HepG2 (cell line): ENCODE data around the gene IMPDH2. TPM values are rescaled to one million over a fixed set of nuclear protein-coding genes. Genes with fewer than 3 reads are reported as not detected.
A peak's percentile ranks its signal among the peaks of the same experiment; 100 is the strongest.

Source experiments
- DPF2 ChIP-seq: sonication (generic); formaldehyde crosslinking; IDR thresholded peaks from 2 replicates; pipeline ENCODE4 v1.4.0; 2020; ENCODE audit warnings: mild to moderate bottlenecking, low read depth, missing genetic modification reagents, borderline replicate concordance
- ERF ChIP-seq: IDR thresholded peaks from 2 replicates; pipeline ENCODE4 v1.6.1; 2018; ENCODE audit warnings: missing biosample characterization, missing genetic modification reagents
- HMGXB3 ChIP-seq: sonication (generic); formaldehyde crosslinking; IDR thresholded peaks from 2 replicates; pipeline ENCODE4 v1.4.0; 2020; ENCODE audit warnings: missing genetic modification reagents, borderline replicate concordance
- KAT7 ChIP-seq: IDR thresholded peaks from 2 replicates; pipeline ENCODE4 v1.6.1; 2018; ENCODE audit warnings: borderline replicate concordance, missing compliant biosample characterization
- KLF13 ChIP-seq: sonication (generic); formaldehyde crosslinking; IDR thresholded peaks from 2 replicates; pipeline ENCODE4 v1.4.0; 2020; ENCODE audit warnings: mild to moderate bottlenecking, missing genetic modification reagents
- MED8 ChIP-seq: sonication (generic); formaldehyde crosslinking; IDR thresholded peaks from 2 replicates; pipeline ENCODE4 v1.8.1; 2023; ENCODE audit warnings: mild to moderate bottlenecking, missing genetic modification reagents; ENCODE audit not compliant: insufficient replicate concordance
- PLRG1 ChIP-seq: fragments of 450-650 bp; conservative IDR thresholded peaks from 2 replicates; pipeline ENCODE4 v1.6.1; 2016
- SMAD9 ChIP-seq: sonication (generic); formaldehyde crosslinking; IDR thresholded peaks from 2 replicates; pipeline ENCODE4 v1.5.1; 2020; ENCODE audit warnings: mild to moderate bottlenecking, missing genetic modification reagents
- SMARCC2 ChIP-seq: fragments of 450-650 bp; IDR thresholded peaks from 2 replicates; pipeline ENCODE4 v1.6.1; 2017; ENCODE audit warnings: antibody characterized with exemption, mild to moderate bottlenecking
- STAT5B ChIP-seq: sonication (generic); formaldehyde crosslinking; IDR thresholded peaks from 2 replicates; pipeline ENCODE4 v1.4.0; 2020; ENCODE audit warnings: missing genetic modification reagents
- TARDBP ChIP-seq: sonication (generic); formaldehyde crosslinking; IDR thresholded peaks from 2 replicates; pipeline ENCODE4 v1.8.0; 2022; ENCODE audit warnings: mild to moderate bottlenecking, missing genetic modification reagents
- ZBTB1 ChIP-seq: sonication (generic); formaldehyde crosslinking; IDR thresholded peaks from 2 replicates; pipeline ENCODE4 v1.4.0; 2020; ENCODE audit warnings: missing genetic modification reagents, borderline replicate concordance
- ZFP37 ChIP-seq: sonication (generic); formaldehyde crosslinking; IDR thresholded peaks from 2 replicates; pipeline ENCODE4 v1.4.0; 2020; ENCODE audit warnings: missing genetic modification reagents, borderline replicate concordance
- ZFYVE20 ChIP-seq: sonication (generic); formaldehyde crosslinking; IDR thresholded peaks from 2 replicates; pipeline ENCODE4 v1.8.0; 2023; ENCODE audit warnings: low read depth, mild to moderate bottlenecking, moderate library complexity, missing genetic modification reagents, borderline replicate concordance
- ZNF256 ChIP-seq: sonication (generic); formaldehyde crosslinking; conservative IDR thresholded peaks from 2 replicates; pipeline ENCODE4 v1.4.0; 2020; ENCODE audit warnings: missing genetic modification reagents
- ZNF431 ChIP-seq: sonication (generic); formaldehyde crosslinking; IDR thresholded peaks from 2 replicates; pipeline ENCODE4 v1.9.0; 2022; ENCODE audit warnings: missing genetic modification reagents, low read depth, mild to moderate bottlenecking, borderline replicate concordance
- ZNF501 ChIP-seq: sonication (generic); formaldehyde crosslinking; IDR thresholded peaks from 2 replicates; pipeline ENCODE4 v1.5.1; 2020; ENCODE audit warnings: mild to moderate bottlenecking, moderate library complexity, missing genetic modification reagents
- ZNF510 ChIP-seq: sonication (generic); formaldehyde crosslinking; IDR thresholded peaks from 2 replicates; pipeline ENCODE4 v1.4.0; 2020; ENCODE audit warnings: low read depth, mild to moderate bottlenecking, missing genetic modification reagents
- ZNF614 ChIP-seq: IDR thresholded peaks from 2 replicates; pipeline ENCODE4 v1.6.1; 2018; ENCODE audit warnings: missing biosample characterization, missing genetic modification reagents, inconsistent platforms, borderline replicate concordance
- ZNF703 ChIP-seq: sonication (generic); formaldehyde crosslinking; IDR thresholded peaks from 2 replicates; pipeline ENCODE4 v1.5.1; 2020; ENCODE audit warnings: missing genetic modification reagents, mild to moderate bottlenecking, moderate library complexity, borderline replicate concordance
- polyA plus RNA-seq, 8 experiments: library from polyadenylated mRNA; depleted of rRNA in 3 of 8; stranded (reverse) in 7 of 8; unstranded in 1 of 8; fragments of >200 nt; fragmentation: Illumina TruSeq in 4 of 8; extraction: Trizol in 4 of 8; gene quantifications; 2 replicates each; pipeline versions ENCODE4 v1.2.1 to v1.2.3, GENCODE V29; 2011 to 2016; ENCODE audit warnings: low read depth in 4 of 8, missing spikeins in 1 of 8, mixed read lengths in 1 of 8; ENCODE audit not compliant: insufficient read depth in 1 of 8
- total RNA-seq, 5 experiments: library from RNA; depleted of rRNA; stranded (reverse); fragments of >200 nt; fragmentation: Illumina TruSeq; extraction: Trizol; gene quantifications; 2 replicates each; pipeline ENCODE4 v1.2.3, GENCODE V29; 2016; ENCODE audit warnings: low read depth in 1 of 5
- TF ChIP-seq, protein P1 (sequence below): IDR thresholded peaks from 2 replicates; pipeline ENCODE4 v1.6.1; 2016; ENCODE audit warnings: missing biosample characterization, missing genetic modification reagents, low read depth
- TF ChIP-seq, protein P2 (sequence below): sonication (generic); formaldehyde crosslinking; IDR thresholded peaks from 2 replicates; pipeline ENCODE4 v1.9.0; 2022; ENCODE audit warnings: low read depth, missing genetic modification reagents

IMPDH2 gene
- total and polyA plus RNA-seq, 2 of the 13 experiments (the other 11 are each of a cell fraction or from before 2014, with no cell fraction given), result 248 to 260 TPM

DNA sequence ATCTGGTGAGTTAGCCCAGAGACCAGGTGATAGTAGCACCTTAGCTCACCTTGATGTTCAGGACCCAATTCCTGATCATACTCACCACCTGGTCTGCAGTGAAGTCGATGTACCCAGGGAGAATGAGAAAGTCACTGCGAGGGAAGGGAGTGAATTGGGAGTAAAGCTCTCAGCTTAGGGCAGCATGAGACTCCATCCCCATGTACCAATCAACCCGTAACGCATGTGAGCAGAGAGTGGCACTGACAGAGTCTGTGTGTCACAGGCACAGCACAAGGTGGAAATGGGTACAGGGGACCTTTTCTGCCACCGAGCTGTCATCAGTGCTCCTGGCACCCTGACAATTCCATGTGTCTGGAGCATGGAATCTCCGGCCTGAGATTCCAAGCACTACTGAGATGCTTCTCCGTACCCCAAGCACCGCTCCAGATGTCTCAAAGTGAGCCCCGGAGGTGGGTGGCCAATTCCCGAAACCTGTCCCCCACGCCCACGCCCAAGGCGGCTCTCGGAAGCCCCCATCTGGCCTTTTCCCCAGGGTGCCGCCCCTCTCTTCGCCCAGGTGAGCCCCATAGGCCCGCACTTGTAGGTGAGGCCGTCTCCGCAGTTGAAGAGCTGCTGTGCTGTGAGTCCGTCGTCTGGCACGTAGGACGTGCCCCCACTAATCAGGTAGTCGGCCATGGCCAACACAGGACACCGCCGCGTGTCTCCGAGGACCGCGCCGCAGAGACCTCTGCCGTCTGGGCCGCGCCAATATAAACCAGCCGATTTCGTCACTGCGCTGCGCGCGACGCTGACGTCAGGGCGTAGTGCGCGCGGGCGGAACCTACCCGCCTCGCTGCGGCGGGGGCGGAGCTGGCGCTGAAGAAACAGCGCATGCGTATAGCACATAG, at the start of gene IMPDH2 (continued):
- peak; percentile 86 for TF ChIP-seq ZNF501 (CRISPR knock-in tag)
- peak; percentile 95; the same call in 1 of the 2 replicates for TF ChIP-seq ZNF256 (CRISPR knock-in tag)
- TF ChIP-seq, protein P1, sequence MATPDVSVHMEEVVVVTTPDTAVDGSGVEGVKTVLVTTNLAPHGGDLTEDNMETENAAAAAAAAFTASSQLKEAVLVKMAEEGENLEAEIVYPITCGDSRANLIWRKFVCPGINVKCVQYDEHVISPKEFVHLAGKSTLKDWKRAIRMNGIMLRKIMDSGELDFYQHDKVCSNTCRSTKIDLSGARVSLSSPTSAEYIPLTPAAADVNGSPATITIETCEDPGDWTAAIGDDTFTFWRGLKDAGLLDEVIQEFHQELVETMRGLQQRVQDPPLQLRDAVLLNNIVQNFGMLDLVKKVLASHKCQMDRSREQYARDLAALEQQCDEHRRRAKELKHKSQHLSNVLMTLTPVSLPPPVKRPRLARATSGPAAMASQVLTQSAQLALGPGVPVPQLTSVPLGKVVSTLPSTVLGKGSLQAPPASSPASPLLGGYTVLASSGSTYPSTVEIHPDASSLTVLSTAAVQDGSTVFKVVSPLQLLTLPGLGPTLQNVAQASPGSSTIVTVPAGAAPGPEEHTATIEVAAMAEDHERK (CRISPR knock-in tag), result peak; percentile 99
- TF ChIP-seq STAT5B, result 0 out of 2 replicates have a peak, but pooled peaks have one; percentile 58
- no peak for TF ChIP-seq ZNF703 (CRISPR knock-in tag)
- peak; percentile 96 for TF ChIP-seq ERF (CRISPR knock-in tag)
- TF ChIP-seq ZNF614 (CRISPR knock-in tag), result peak; percentile 84
- peak; percentile 81 for TF ChIP-seq TARDBP
- TF ChIP-seq KAT7, result peak; percentile 81; the same call in 1 of the 2 replicates
- peak; percentile 93 for TF ChIP-seq ZFP37
- TF ChIP-seq MED8 (CRISPR knock-in tag), result peak; percentile 65
- TF ChIP-seq ZNF510, result peak; percentile 90; the same call in 1 of the 2 replicates
- TF ChIP-seq SMAD9 (CRISPR knock-in tag), result no peak
- TF ChIP-seq PLRG1, result no peak
- no peak for TF ChIP-seq SMARCC2
- TF ChIP-seq ZNF431 (CRISPR knock-in tag), result no peak; the same call in 1 of the 2 replicates
- peak; percentile 85; the same call in 1 of the 2 replicates for TF ChIP-seq HMGXB3 (CRISPR knock-in tag)
- peak; percentile 77; the same call in 1 of the 2 replicates for TF ChIP-seq ZFYVE20 (CRISPR knock-in tag)
- TF ChIP-seq DPF2 (CRISPR knock-in tag), result no peak
- no peak for TF ChIP-seq KLF13 (CRISPR knock-in tag)
- TF ChIP-seq, protein P2, sequence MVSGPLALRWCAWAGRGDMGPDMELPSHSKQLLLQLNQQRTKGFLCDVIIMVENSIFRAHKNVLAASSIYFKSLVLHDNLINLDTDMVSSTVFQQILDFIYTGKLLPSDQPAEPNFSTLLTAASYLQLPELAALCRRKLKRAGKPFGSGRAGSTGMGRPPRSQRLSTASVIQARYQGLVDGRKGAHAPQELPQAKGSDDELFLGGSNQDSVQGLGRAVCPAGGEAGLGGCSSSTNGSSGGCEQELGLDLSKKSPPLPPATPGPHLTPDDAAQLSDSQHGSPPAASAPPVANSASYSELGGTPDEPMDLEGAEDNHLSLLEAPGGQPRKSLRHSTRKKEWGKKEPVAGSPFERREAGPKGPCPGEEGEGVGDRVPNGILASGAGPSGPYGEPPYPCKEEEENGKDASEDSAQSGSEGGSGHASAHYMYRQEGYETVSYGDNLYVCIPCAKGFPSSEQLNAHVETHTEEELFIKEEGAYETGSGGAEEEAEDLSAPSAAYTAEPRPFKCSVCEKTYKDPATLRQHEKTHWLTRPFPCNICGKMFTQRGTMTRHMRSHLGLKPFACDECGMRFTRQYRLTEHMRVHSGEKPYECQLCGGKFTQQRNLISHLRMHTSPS (CRISPR knock-in tag), result no peak
- TF ChIP-seq ZBTB1 (CRISPR knock-in tag), result no peak
